Esophagus squamous epithelium (tissue), 4 donors: ENCODE measurements around the gene ICAM3.

ENCODE experiments used
- CTCF ChIP-seq, 6 experiments: fragments of 450-650 bp in 4 of 6; fragments of 200-600 bp in 2 of 6; sonication (generic) in 2 of 6; IDR thresholded peaks; one replicate each; pipeline ENCODE4 v1.5.1; 2016 to 2019; ENCODE audit warnings: antibody characterized with exemption in 6 of 6, mild to moderate bottlenecking in 4 of 6, moderate library complexity in 4 of 6
- POLR2A ChIP-seq, 4 donors: fragments of 450-650 bp; IDR thresholded peaks; one replicate each; pipeline ENCODE4 v1.6.1; 2017; ENCODE audit warnings: antibody characterized with exemption in 4 of 4, mild to moderate bottlenecking in 4 of 4, moderate library complexity in 3 of 4

- no peak for TF ChIP-seq POLR2A (IDR thresholded peaks at IDR 0.05)
- TF ChIP-seq CTCF (IDR thresholded peaks at IDR 0.05), result peak in 1 of 6 experiments; percentile 26
Observed at GRCh38 chr19:10315335-10316214, 23.8 kb downstream of the ICAM3 start, which contains the start of gene FDX2.
